Smooth muscle cell (in vitro differentiated cells): ENCODE measurements around the gene TAF4. TPM values are rescaled to one million over a fixed set of nuclear protein-coding genes. Genes with fewer than 3 reads are reported as not detected.

ENCODE experiments used
- DNase-seq: peaks from one replicate; lab custom pipeline; 2025; ENCODE audit not compliant: unreplicated experiment; lab: John Stamatoyannopoulos, UW
- H2AFZ ChIP-seq: fragments of 200-600 bp; sonication (generic); 2 replicates; pipeline ENCODE4 v1.6.0; 2016; ENCODE audit warnings: antibody characterized with exemption, low read depth, mild to moderate bottlenecking
- H3F3A ChIP-seq: fragments of 200-600 bp; sonication (generic); 2 replicates; pipeline ENCODE4 v1.6.0; 2017; ENCODE audit warnings: antibody characterized with exemption, low read depth
- H3K27ac ChIP-seq: fragments of 200-600 bp; sonication (generic); 2 replicates; pipeline ENCODE4 v1.5.1; 2016; ENCODE audit warnings: low read depth, mild to moderate bottlenecking
- H3K27me3 ChIP-seq: fragments of 200-600 bp; sonication (generic); 2 replicates; pipeline ENCODE4 v1.6.1; 2016; ENCODE audit warnings: low read depth, mild to moderate bottlenecking
- H3K36me3 ChIP-seq: fragments of 200-600 bp; sonication (generic); 2 replicates; pipeline ENCODE4 v1.5.1; 2016; ENCODE audit warnings: low read depth
- H3K4me1 ChIP-seq: fragments of 200-600 bp; sonication (generic); 2 replicates; pipeline ENCODE4 v1.5.1; 2016; ENCODE audit warnings: low read depth
- H3K4me2 ChIP-seq: fragments of 200-600 bp; sonication (generic); 2 replicates; pipeline ENCODE4 v1.6.0; 2016; ENCODE audit warnings: mild to moderate bottlenecking
- H3K4me3 ChIP-seq: fragments of 200-600 bp; sonication (generic); 2 replicates; pipeline ENCODE4 v1.5.1; 2016; ENCODE audit warnings: mild to moderate bottlenecking
- H3K79me2 ChIP-seq: fragments of 200-600 bp; sonication (generic); 2 replicates; pipeline ENCODE4 v1.6.0; 2016; ENCODE audit warnings: low read depth, mild to moderate bottlenecking
- H3K9ac ChIP-seq: fragments of 200-600 bp; sonication (generic); 2 replicates; pipeline ENCODE4 v1.6.0; 2016; ENCODE audit warnings: low read depth
- H3K9me3 ChIP-seq: fragments of 200-600 bp; sonication (generic); replicated peaks from 2 replicates; pipeline ENCODE4 v1.5.1; 2016; ENCODE audit warnings: low read depth
- H4K20me1 ChIP-seq: fragments of 200-600 bp; sonication (generic); 2 replicates; pipeline ENCODE4 v1.6.0; 2016; ENCODE audit warnings: low read depth
- CTCF ChIP-seq: fragments of 200-600 bp; sonication (generic); IDR thresholded peaks from 2 replicates; pipeline ENCODE4 v1.5.1; 2017; ENCODE audit warnings: borderline replicate concordance, mild to moderate bottlenecking, antibody characterized with exemption; ENCODE audit not compliant: insufficient read depth, poor library complexity, severe bottlenecking
- WGBS: methylation state at CpG from one replicate; pipeline ENCODE4 v1.1.7; 2016; ENCODE audit warnings: low lambda C conversion rate; 5-methylcytosine and 5-hydroxymethylcytosine counted together
- polyA plus RNA-seq: library from polyadenylated mRNA; unstranded; fragments of >200 nt; fragmentation: Nextera tagmentation; extraction: Ambion mirVana; gene quantifications from 2 replicates; pipeline ENCODE4 v1.2.1, GENCODE V29; 2016
- total RNA-seq: library from RNA; depleted of rRNA; stranded (reverse); fragments of >200 nt; gene quantifications from 2 replicates; pipeline ENCODE4 v1.2.3, GENCODE V29; 2014

TAF4 gene
- total and polyA plus RNA-seq, 2 experiments from 2014 or later, result 0.67 to 8.5 TPM

DNA sequence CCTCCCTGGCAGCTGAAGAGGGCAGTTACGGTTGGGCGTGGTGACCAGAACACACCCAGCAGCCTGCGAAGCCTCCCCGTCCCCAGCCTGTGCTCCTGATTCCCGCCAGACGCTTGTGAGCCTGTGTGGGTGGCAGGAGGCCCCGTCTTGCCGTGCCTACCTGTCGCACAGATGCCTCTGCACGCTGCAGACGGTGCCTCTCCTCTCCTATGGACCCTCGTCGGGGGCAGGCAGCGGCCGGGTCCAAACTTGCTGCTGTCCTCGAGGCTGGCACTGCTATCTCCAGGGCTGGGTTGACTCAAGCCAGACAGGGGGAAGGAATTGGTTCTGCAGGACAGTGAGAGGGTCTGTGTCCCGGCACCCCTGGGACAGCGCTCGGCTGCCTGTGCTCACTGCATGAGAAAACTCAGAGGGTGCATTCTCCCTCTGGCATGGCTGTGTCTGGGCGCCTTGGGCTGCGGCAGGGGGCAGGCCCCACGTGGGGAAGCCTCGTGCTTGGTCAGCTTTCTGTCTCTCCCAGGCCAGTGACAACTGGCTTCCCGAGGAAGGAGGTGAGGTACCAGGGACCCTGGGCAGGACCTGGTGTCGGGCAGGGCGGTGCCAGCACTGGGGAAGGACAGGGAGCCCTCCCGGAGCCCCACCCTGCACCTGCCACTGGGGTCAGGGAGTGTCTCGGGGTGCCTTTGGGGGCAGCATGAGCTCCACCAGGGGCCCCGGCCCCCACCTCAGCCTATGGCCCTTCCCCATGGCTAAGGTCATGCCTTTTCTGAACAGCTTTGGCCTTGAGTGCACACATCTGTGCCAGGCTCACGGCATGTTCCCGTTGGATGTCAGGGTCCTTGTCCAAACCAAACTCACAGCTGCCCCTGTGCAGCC lies 127.5 kb downstream of the TAF4 start:
- H3K9ac ChIP-seq, result no peak overlapping the region
- H3K27ac ChIP-seq, result no peak overlapping the region
- no peak overlapping the region for H3K4me2 ChIP-seq
- no peaks in the 10 kb centered on the region for H3K4me1 ChIP-seq
- H3K9me3 ChIP-seq, result no peaks in the 10 kb centered on the region
- no peak for DNase-seq
- H3K36me3 ChIP-seq, result no peaks in the 10 kb centered on the region
- H3K4me3 ChIP-seq, result no peak overlapping the region
- no peaks in the 10 kb centered on the region for H3K27me3 ChIP-seq
- H3F3A ChIP-seq, result no peaks in the 10 kb centered on the region
- no peaks in the 10 kb centered on the region for H3K79me2 ChIP-seq
- 88% methylated on average over 30 of the region's 31 CpGs for WGBS
- TF ChIP-seq CTCF, result no peak
- H4K20me1 ChIP-seq, result no peaks in the 10 kb centered on the region
- H2AFZ ChIP-seq, result no peak overlapping the region

- no peaks in the 10 kb centered on the region for H3F3A ChIP-seq
- WGBS, result 87% methylated on average over 10 of the region's 10 CpGs
Observed at GRCh38 chr20:61937146-61937962, 128.3 kb downstream of the TAF4 start.

GRCh38 chr20:61936701-61937131 lies 129.0 kb downstream of the TAF4 start:
- WGBS, result 96% methylated on average over 29 of the region's 29 CpGs
- Histone ChIP-seq H3F3A (no peaks in the 10 kb centered on the region), H3K9me3 (no peaks in the 10 kb centered on the region), H4K20me1 (no peaks in the 10 kb centered on the region), H3K4me3 (no peak overlapping the region), H3K4me1 (no peaks in the 10 kb centered on the region), H3K79me2 (no peaks in the 10 kb centered on the region), H3K4me2 (no peak overlapping the region), H2AFZ (no peak overlapping the region), H3K27ac (no peak overlapping the region), H3K27me3 (no peaks in the 10 kb centered on the region), H3K9ac (no peak overlapping the region), H3K36me3 (no peaks in the 10 kb centered on the region)
- no peak for DNase-seq
- no peak for TF ChIP-seq CTCF

More at GRCh38 chr20:61937146-61937962, 128.3 kb downstream of the TAF4 start:
- Histone ChIP-seq H3K4me1 (no peaks in the 10 kb centered on the region), H3K79me2 (no peaks in the 10 kb centered on the region), H3K27me3 (no peaks in the 10 kb centered on the region), H3K4me3 (no peak overlapping the region), H3K36me3 (no peaks in the 10 kb centered on the region), H3K9ac (no peak overlapping the region), H2AFZ (no peak overlapping the region), H3K9me3 (no peaks in the 10 kb centered on the region), H3K4me2 (no peak overlapping the region), H4K20me1 (no peaks in the 10 kb centered on the region), H3K27ac (no peak overlapping the region)
- DNase-seq, result no peak
- TF ChIP-seq CTCF, result no peak
